H9 (cell line): ENCODE measurements around the gene TFAP2E. TPM values are rescaled to one million over a fixed set of nuclear protein-coding genes. Genes with fewer than 3 reads are reported as not detected.

Experiments
- DNase-seq: peaks from one replicate; pipeline ENCODE4 v3.0.0-alpha.2; 2017
- H2AFZ ChIP-seq: one replicate; pipeline ENCODE4 v1.6.1; 2013; ENCODE audit warnings: mild to moderate bottlenecking, low read length, control low read depth, moderate library complexity
- H2AK5ac ChIP-seq: 2 replicates; pipeline ENCODE4 v1.6.1; 2013; ENCODE audit warnings: low read length, control low read depth, mixed read lengths; ENCODE audit not compliant: insufficient read length
- H2BK120ac ChIP-seq: one replicate; pipeline ENCODE4 v1.6.1; 2013; ENCODE audit warnings: low read depth, mild to moderate bottlenecking, low read length, control low read depth, inconsistent platforms; ENCODE audit not compliant: poor library complexity, severe bottlenecking
- H2BK12ac ChIP-seq: 2 replicates; pipeline ENCODE4 v1.6.1; 2013; ENCODE audit warnings: low read length, control low read depth, mixed read lengths, low read depth; ENCODE audit not compliant: insufficient read length
- H2BK15ac ChIP-seq: 2 replicates; pipeline ENCODE4 v1.6.1; 2013; ENCODE audit warnings: low read depth, low read length, control low read depth
- H2BK20ac ChIP-seq: one replicate; pipeline ENCODE4 v1.6.1; 2013; ENCODE audit warnings: low read depth, mild to moderate bottlenecking, low read length, control low read depth, inconsistent platforms; ENCODE audit not compliant: poor library complexity, severe bottlenecking
- H2BK5ac ChIP-seq: 2 replicates; pipeline ENCODE4 v1.6.1; 2013; ENCODE audit warnings: low read length, control low read depth, mixed read lengths; ENCODE audit not compliant: insufficient read length
- H3K14ac ChIP-seq: 2 replicates; pipeline ENCODE4 v1.6.1; 2013; ENCODE audit warnings: low read length, control low read depth; ENCODE audit not compliant: insufficient read depth
- H3K18ac ChIP-seq: 2 replicates; pipeline ENCODE4 v1.6.1; 2013; ENCODE audit warnings: low read depth, mild to moderate bottlenecking, mixed read lengths, low read length, control low read depth; ENCODE audit not compliant: insufficient read length
- H3K23ac ChIP-seq: 2 replicates; pipeline ENCODE4 v1.6.1; 2013; ENCODE audit warnings: low read length, control low read depth, mixed read lengths, low read depth; ENCODE audit not compliant: insufficient read length
- H3K23me2 ChIP-seq: 2 replicates; pipeline ENCODE4 v1.6.1; 2013; ENCODE audit warnings: low read depth, mild to moderate bottlenecking, mixed read lengths, low read length, control low read depth; ENCODE audit not compliant: insufficient read length, poor library complexity, severe bottlenecking
- H3K27ac ChIP-seq: 2 replicates; pipeline ENCODE4 v1.5.1; 2013; ENCODE audit warnings: low read length, control low read depth, mixed read lengths, low read depth; ENCODE audit not compliant: insufficient read length
- H3K27me3 ChIP-seq: 2 replicates; pipeline ENCODE4 v1.6.1; 2013; ENCODE audit warnings: low read length, control low read depth, inconsistent platforms; ENCODE audit not compliant: insufficient read depth
- H3K4ac ChIP-seq: 2 replicates; pipeline ENCODE4 v1.6.1; 2013; ENCODE audit warnings: low read depth, mild to moderate bottlenecking, control low read depth, inconsistent platforms, low read length, moderate library complexity
- H3K4me1 ChIP-seq: 2 replicates; pipeline ENCODE4 v1.6.1; 2013; ENCODE audit warnings: low read length, control low read depth, inconsistent platforms; ENCODE audit not compliant: insufficient read depth
- H3K4me2 ChIP-seq: 2 replicates; pipeline ENCODE4 v1.6.1; 2013; ENCODE audit warnings: low read length, control low read depth, mixed read lengths; ENCODE audit not compliant: insufficient read length, insufficient read depth
- H3K56ac ChIP-seq: 2 replicates; pipeline ENCODE4 v1.6.1; 2013; ENCODE audit warnings: low read depth, mild to moderate bottlenecking, mixed read lengths, low read length, control low read depth; ENCODE audit not compliant: insufficient read length
- H3K79me1 ChIP-seq: 2 replicates; pipeline ENCODE4 v1.6.1; 2013; ENCODE audit warnings: low read depth, mild to moderate bottlenecking, moderate library complexity, low read length, control low read depth, inconsistent platforms; ENCODE audit not compliant: insufficient read depth, poor library complexity, severe bottlenecking
- H3K79me2 ChIP-seq: 2 replicates; pipeline ENCODE4 v1.6.1; 2013; ENCODE audit warnings: low read length, control low read depth, inconsistent platforms; ENCODE audit not compliant: insufficient read depth
- H3K9ac ChIP-seq: 2 replicates; pipeline ENCODE4 v1.6.1; 2013; ENCODE audit warnings: low read length, control low read depth, mixed read lengths; ENCODE audit not compliant: insufficient read length; ENCODE audit errors: extremely low read depth
- H3K9me3 ChIP-seq: one replicate; pipeline ENCODE4 v1.6.1; 2013; ENCODE audit warnings: low read depth, low read length, inconsistent platforms; ENCODE audit not compliant: control insufficient read depth
- H3T11ph ChIP-seq: one replicate; pipeline ENCODE4 v1.6.1; 2013; ENCODE audit warnings: mild to moderate bottlenecking, low read length, control low read depth, inconsistent platforms
- H4K20me1 ChIP-seq: one replicate; pipeline ENCODE4 v1.6.1; 2013; ENCODE audit not compliant: control insufficient read depth, insufficient read length, insufficient read depth
- H4K5ac ChIP-seq: 2 replicates; pipeline ENCODE4 v1.6.1; 2013; ENCODE audit warnings: low read depth, mild to moderate bottlenecking, mixed read lengths, low read length, control low read depth; ENCODE audit not compliant: insufficient read length
- H4K8ac ChIP-seq: replicated peaks from 2 replicates; pipeline ENCODE4 v1.6.1; 2013; ENCODE audit warnings: low read length, control low read depth, mixed read lengths, low read depth; ENCODE audit not compliant: insufficient read length
- H4K91ac ChIP-seq: 2 replicates; pipeline ENCODE4 v1.6.1; 2013; ENCODE audit warnings: low read depth, mild to moderate bottlenecking, moderate library complexity, mixed read lengths, low read length, control low read depth; ENCODE audit not compliant: insufficient read length
- H3K27ac Mint-ChIP-seq, 3 experiments: 2 replicates in 2 of 3; 3 replicates in 1 of 3; pipeline ENCODE4 v1.8.0; 2020 to 2021; ENCODE audit warnings: mixed read lengths in 3 of 3, mild to moderate bottlenecking in 1 of 3, moderate library complexity in 1 of 3
- H3K27me3 Mint-ChIP-seq: 2 replicates; pipeline ENCODE4 v1.8.0; 2021; ENCODE audit warnings: low read depth, mild to moderate bottlenecking, moderate library complexity, mixed read lengths
- H3K36me3 Mint-ChIP-seq, 3 experiments: 2 replicates in 2 of 3; 3 replicates in 1 of 3; pipeline ENCODE4 v1.8.0; 2020 to 2021; ENCODE audit warnings: low read depth in 3 of 3, mixed read lengths in 3 of 3; ENCODE audit not compliant: insufficient read depth in 1 of 3
- H3K4me1 Mint-ChIP-seq, 2 experiments: 2 replicates each; pipeline ENCODE4 v1.8.0; 2020; ENCODE audit warnings: mixed read lengths in 2 of 2
- H3K4me3 Mint-ChIP-seq, 2 experiments: 2 replicates in 1 of 2; 3 replicates in 1 of 2; pipeline ENCODE4 v1.8.0; 2020 to 2021; ENCODE audit warnings: mild to moderate bottlenecking in 2 of 2, mixed read lengths in 2 of 2, moderate library complexity in 1 of 2
- H3K9me3 Mint-ChIP-seq, 2 experiments: 2 replicates in 1 of 2; 3 replicates in 1 of 2; pipeline ENCODE4 v1.8.0; 2020; ENCODE audit warnings: mild to moderate bottlenecking in 2 of 2, mixed read lengths in 2 of 2, moderate library complexity in 1 of 2
- WGBS: extraction: QIAGEN DNeasy Blood & Tissue Kit; methylation state at CpG from one replicate; pipeline ENCODE4 v1.1.7; 2013; ENCODE audit warnings: missing lambda C conversion rate, low lambda C conversion rate, mixed read lengths; ENCODE audit not compliant: insufficient read length; ENCODE audit errors: extremely low coverage; 5-methylcytosine and 5-hydroxymethylcytosine counted together
- total RNA-seq: library from RNA; stranded (reverse); gene quantifications from 2 replicates; pipeline ENCODE4 v1.2.1, GENCODE V29; 2021
- TF ChIP-seq, protein P1 (sequence below): fragments of 200-600 bp; sonication (generic); conservative IDR thresholded peaks from 3 replicates; pipeline ENCODE4 v1.8.0; 2021; ENCODE audit warnings: antibody characterized with exemption, mild to moderate bottlenecking

Gene TFAP2E
- total RNA-seq, 1 experiment from 2014 or later = 0.70 TPM

DNA sequence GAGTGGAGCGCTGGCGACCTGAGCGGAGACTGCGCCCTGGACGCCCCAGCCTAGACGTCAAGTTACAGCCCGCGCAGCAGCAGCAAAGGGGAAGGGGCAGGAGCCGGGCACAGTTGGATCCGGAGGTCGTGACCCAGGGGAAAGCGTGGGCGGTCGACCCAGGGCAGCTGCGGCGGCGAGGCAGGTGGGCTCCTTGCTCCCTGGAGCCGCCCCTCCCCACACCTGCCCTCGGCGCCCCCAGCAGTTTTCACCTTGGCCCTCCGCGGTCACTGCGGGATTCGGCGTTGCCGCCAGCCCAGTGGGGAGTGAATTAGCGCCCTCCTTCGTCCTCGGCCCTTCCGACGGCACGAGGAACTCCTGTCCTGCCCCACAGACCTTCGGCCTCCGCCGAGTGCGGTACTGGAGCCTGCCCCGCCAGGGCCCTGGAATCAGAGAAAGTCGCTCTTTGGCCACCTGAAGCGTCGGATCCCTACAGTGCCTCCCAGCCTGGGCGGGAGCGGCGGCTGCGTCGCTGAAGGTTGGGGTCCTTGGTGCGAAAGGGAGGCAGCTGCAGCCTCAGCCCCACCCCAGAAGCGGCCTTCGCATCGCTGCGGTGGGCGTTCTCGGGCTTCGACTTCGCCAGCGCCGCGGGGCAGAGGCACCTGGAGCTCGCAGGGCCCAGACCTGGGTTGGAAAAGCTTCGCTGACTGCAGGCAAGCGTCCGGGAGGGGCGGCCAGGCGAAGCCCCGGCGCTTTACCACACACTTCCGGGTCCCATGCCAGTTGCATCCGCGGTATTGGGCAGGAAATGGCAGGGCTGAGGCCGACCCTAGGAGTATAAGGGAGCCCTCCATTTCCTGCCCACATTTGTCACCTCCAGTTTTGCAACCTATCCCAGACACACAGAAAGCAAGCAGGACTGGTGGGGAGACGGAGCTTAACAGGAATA is 4.2 kb downstream of the TFAP2E start:
- peaks cover 58% of the 10 kb centered on the region for H3K27me3 ChIP-seq
- no CpG with 5 or more reads among the region's 70 CpGs for WGBS

More for the DNA sequence above, 4.2 kb downstream of the TFAP2E start:
- Histone ChIP-seq H3K79me2 (no peaks in the 10 kb centered on the region), H4K5ac (no peak overlapping the region), H3K56ac (no peak overlapping the region), H3K4ac (no peak overlapping the region), H2BK120ac (no peak overlapping the region), H4K20me1 (no peaks in the 10 kb centered on the region), H2BK5ac (no peak overlapping the region), H3K9me3 (no peaks in the 10 kb centered on the region), H3K23me2 (peaks cover 19% of the 10 kb centered on the region), H3K79me1 (no peaks in the 10 kb centered on the region), H2AK5ac (no peak overlapping the region), H2BK12ac (no peak overlapping the region), H2AFZ (no peak overlapping the region), H3K4me1 (0 out of 2 replicates have a peak, but pooled peaks cover 2% of the 10 kb centered on the region), H2BK15ac (no peak overlapping the region), H3T11ph (no peak overlapping the region), H3K23ac (no peak overlapping the region), H3K18ac (no peak overlapping the region), H2BK20ac (no peak overlapping the region), H3K9ac (no peak overlapping the region), H3K14ac (no peak overlapping the region), H3K4me2 (peak overlapping the region; percentile 83), H4K91ac (no peak overlapping the region), H3K27ac (no peak overlapping the region), H4K8ac (no peak overlapping the region)
- Mint-ChIP-seq H3K36me3 (no peaks in the 10 kb centered on the region), H3K9me3 (no peaks in the 10 kb centered on the region), H3K27ac (no peak overlapping the region), H3K27me3 (peaks cover 76% of the 10 kb centered on the region), H3K4me3 (peak overlapping the region; percentile 53 to 76), H3K4me1 (peaks cover 31 to 34% of the 10 kb centered on the region in 2 experiments)
- TF ChIP-seq, protein P1, sequence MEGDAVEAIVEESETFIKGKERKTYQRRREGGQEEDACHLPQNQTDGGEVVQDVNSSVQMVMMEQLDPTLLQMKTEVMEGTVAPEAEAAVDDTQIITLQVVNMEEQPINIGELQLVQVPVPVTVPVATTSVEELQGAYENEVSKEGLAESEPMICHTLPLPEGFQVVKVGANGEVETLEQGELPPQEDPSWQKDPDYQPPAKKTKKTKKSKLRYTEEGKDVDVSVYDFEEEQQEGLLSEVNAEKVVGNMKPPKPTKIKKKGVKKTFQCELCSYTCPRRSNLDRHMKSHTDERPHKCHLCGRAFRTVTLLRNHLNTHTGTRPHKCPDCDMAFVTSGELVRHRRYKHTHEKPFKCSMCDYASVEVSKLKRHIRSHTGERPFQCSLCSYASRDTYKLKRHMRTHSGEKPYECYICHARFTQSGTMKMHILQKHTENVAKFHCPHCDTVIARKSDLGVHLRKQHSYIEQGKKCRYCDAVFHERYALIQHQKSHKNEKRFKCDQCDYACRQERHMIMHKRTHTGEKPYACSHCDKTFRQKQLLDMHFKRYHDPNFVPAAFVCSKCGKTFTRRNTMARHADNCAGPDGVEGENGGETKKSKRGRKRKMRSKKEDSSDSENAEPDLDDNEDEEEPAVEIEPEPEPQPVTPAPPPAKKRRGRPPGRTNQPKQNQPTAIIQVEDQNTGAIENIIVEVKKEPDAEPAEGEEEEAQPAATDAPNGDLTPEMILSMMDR = no peak
- DNase-seq = peak; percentile 72
